ENCODE measurements around the gene PFN3. TPM values are rescaled to one million over a fixed set of nuclear protein-coding genes. Genes with fewer than 3 reads are reported as not detected.

PFN3 gene
- total RNA-seq, 6 experiments from 2014 or later: not detected

- peaks cover 28% of the 10 kb centered on the region for H3K27me3 Mint-ChIP-seq (ENCODE audit: insufficient read depth)
- no peak for DNase-seq
- peaks cover 9% of the 10 kb centered on the region for H3K4me1 Mint-ChIP-seq (ENCODE audit: low read depth)
- H3K27ac Mint-ChIP-seq: no peak overlapping the region
- H3K9me3 Mint-ChIP-seq: no peaks in the 10 kb centered on the region
- peak overlapping the region; percentile 78 for H3K4me3 Mint-ChIP-seq
- no peaks in the 10 kb centered on the region for H3K36me3 Mint-ChIP-seq (ENCODE audit: low read depth)
- TF ChIP-seq, protein P1, sequence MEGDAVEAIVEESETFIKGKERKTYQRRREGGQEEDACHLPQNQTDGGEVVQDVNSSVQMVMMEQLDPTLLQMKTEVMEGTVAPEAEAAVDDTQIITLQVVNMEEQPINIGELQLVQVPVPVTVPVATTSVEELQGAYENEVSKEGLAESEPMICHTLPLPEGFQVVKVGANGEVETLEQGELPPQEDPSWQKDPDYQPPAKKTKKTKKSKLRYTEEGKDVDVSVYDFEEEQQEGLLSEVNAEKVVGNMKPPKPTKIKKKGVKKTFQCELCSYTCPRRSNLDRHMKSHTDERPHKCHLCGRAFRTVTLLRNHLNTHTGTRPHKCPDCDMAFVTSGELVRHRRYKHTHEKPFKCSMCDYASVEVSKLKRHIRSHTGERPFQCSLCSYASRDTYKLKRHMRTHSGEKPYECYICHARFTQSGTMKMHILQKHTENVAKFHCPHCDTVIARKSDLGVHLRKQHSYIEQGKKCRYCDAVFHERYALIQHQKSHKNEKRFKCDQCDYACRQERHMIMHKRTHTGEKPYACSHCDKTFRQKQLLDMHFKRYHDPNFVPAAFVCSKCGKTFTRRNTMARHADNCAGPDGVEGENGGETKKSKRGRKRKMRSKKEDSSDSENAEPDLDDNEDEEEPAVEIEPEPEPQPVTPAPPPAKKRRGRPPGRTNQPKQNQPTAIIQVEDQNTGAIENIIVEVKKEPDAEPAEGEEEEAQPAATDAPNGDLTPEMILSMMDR (IDR thresholded peaks at IDR 0.05): no peak
Observed at GRCh38 chr5:177404641-177405179, 4.2 kb upstream of the PFN3 start.

DNA sequence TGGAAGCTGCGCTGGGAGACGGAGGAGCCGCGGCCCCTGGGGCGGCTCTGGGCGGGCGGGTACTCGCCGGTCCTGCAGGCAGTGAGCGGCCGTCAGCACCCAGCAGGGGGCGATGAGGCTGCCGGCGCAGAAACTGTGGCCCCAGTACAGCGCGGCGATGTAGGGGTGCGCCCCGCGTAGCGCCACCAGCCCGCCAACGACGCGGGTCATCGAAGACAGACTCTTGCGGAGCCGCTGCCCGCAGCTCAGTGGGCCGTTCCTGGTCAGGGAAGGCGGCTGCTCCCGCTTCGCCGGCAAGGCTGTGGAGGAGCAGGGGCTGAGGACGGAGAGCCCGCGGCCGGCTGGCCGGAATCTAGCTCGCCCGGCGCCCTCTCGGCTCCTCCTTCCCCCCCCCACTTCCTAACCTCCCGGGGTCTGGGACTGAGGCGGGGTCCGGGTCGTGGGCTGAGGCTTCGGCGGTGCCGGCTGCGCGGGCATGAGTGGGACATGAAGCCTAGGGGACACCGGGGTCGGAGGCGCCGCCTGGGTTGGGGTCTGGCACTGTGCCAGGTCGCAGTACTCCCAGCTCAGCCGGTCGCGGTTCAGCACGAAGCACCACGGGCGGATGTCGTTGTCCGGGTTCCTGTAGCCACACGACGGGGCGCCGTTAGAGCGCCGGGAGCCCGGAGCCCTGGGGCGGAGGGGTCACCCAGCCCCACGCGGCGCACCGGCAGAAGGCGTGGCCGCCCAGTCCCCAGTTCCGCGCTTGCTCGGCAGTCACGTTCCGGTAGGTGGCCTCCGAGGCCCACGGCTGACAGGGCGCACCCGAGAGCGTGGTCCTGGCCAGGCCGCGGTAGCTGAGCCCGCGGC is 3.6 kb upstream of the PFN3 start:
- TF ChIP-seq, protein P1 (IDR thresholded peaks at IDR 0.05): peak; percentile 85
- peaks cover 9% of the 10 kb centered on the region for H3K4me1 Mint-ChIP-seq (ENCODE audit: low read depth)
- H3K27me3 Mint-ChIP-seq (ENCODE audit: insufficient read depth): peaks cover 27% of the 10 kb centered on the region
- H3K9me3 Mint-ChIP-seq: no peaks in the 10 kb centered on the region
- H3K27ac Mint-ChIP-seq: no peak overlapping the region
- no peaks in the 10 kb centered on the region for H3K36me3 Mint-ChIP-seq (ENCODE audit: low read depth)
- peak overlapping the region; percentile 78 for H3K4me3 Mint-ChIP-seq
- peak; percentile 78 for DNase-seq

DNA sequence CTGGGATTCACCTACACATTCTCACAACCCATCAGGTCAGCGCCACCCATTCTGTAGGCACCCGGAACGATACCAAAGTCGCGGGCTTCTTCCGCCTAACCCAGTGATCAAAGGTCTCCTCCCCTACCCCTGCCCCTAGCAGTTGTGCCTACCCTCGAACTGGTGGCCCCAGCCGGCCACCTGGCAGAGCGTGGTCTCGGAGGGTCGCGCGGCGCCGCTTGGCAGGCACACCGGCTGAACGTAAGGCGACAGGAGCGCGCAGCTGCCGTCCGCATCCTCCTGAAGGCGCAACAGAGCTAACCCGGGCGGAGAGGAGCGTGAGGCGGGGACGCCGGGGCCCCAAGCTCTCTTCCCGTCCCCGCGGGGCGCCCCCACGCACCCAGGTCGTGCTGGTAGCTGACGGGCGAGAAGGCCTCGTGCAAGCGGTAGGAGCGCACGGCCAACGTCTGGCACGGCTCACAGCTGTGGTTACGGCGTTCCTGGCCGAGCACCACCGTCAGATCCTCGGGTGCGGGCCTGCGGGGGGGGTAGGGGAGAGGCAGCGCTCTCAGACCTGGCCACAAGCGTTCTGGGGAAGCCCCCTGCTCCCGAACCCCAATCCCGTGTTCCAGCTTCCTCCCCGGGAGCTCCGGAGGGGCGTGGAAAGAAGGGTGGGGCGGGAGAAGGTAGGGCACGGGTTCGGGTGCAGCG is 2.8 kb upstream of the PFN3 start:
- peak overlapping the region; percentile 78 for H3K4me3 Mint-ChIP-seq
- peaks cover 9% of the 10 kb centered on the region for H3K4me1 Mint-ChIP-seq (ENCODE audit: low read depth)
- no peaks in the 10 kb centered on the region for H3K36me3 Mint-ChIP-seq (ENCODE audit: low read depth)
- DNase-seq: no peak
- H3K9me3 Mint-ChIP-seq: no peaks in the 10 kb centered on the region
- H3K27ac Mint-ChIP-seq: no peak overlapping the region
- TF ChIP-seq, protein P1 (IDR thresholded peaks at IDR 0.05): no peak
- peaks cover 32% of the 10 kb centered on the region for H3K27me3 Mint-ChIP-seq (ENCODE audit: insufficient read depth)

DNA sequence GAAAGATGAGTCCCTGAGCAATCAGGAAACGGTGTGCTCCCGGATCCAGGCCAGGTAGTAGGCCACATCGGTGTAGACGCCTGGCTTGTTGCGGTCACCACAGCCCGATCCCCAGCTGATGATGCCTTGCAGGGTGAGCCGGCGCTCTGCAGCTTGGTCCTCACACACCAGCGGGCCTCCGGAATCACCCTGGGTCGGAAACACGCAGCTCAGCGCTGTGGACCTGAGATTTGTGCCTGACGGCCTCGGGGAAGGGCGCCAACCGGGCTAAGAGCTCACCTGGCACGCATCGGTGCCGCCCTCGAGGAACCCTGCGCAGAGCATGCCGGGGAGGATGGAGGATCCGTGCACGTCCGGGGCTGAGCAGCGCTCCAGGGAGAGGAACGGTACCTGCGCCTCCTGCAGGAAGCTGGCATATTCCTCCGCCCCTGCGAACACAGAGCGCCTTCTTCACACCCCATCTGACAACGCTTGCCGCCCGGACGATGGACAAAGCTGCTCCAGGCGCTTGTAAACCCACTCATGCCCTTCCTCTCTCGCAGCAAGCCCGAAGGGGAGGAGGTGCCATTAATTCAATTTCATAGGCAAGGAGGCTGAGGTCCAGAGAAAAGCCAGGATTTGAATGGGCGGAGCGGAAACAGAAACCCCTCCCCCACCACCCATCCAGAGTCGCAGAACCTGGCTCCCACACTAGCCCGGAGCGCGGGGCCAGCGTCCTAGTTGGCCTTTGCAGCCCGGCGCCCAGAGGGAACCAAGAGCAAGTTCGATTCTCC is 2.0 kb upstream of the PFN3 start:
- DNase-seq: peak; percentile 40
- Mint-ChIP-seq H3K27me3 (ENCODE audit: insufficient read depth) (peaks cover 39% of the 10 kb centered on the region), H3K4me1 (ENCODE audit: low read depth) (peaks cover 9% of the 10 kb centered on the region), H3K9me3 (no peaks in the 10 kb centered on the region), H3K36me3 (ENCODE audit: low read depth) (no peaks in the 10 kb centered on the region), H3K4me3 (peak overlapping the region; percentile 78), H3K27ac (no peak overlapping the region)
- TF ChIP-seq, protein P1 (IDR thresholded peaks at IDR 0.05): peak; percentile 71

DNA sequence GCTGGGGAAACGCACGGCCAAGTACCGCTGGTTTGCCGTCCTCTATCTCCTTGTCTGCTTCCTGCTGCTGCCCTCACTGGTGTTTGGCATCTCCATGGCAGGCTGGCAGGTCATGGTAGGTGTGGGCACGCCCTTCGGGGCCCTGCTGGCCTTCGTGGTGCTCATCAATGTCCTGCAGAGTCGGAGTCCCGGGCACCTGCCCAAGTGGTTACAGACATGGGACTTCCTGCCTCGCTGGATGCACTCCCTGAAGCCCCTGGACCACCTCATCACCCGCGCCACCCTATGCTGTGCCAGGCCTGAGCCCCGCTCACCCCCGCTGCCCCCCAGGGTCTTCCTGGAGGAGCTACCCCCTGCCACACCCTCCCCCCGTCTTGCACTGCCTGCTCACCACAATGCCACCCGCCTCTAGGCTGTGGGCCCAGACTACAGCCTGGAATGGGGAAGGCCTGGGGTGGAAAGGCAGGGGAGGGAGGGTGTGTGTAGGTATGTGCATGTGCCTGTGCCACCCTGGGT is 2.5 kb downstream of the PFN3 start:
- H3K4me3 Mint-ChIP-seq: no peak overlapping the region
- TF ChIP-seq, protein P1 (IDR thresholded peaks at IDR 0.05): no peak
- peaks cover 47% of the 10 kb centered on the region for H3K27me3 Mint-ChIP-seq (ENCODE audit: insufficient read depth)
- peaks cover 6% of the 10 kb centered on the region for H3K4me1 Mint-ChIP-seq (ENCODE audit: low read depth)
- H3K9me3 Mint-ChIP-seq: no peaks in the 10 kb centered on the region
- no peak for DNase-seq
- no peaks in the 10 kb centered on the region for H3K36me3 Mint-ChIP-seq (ENCODE audit: low read depth)
- no peak overlapping the region for H3K27ac Mint-ChIP-seq
